Ammon's horn (tissue), 1 donor: ENCODE data around the gene SHISA8.

Experiments
- DNase-seq: peaks from one replicate; pipeline ENCODE4 v3.0.0-alpha.2; 2016; ENCODE audit warnings: low spot score

SHISA8 gene

DNA sequence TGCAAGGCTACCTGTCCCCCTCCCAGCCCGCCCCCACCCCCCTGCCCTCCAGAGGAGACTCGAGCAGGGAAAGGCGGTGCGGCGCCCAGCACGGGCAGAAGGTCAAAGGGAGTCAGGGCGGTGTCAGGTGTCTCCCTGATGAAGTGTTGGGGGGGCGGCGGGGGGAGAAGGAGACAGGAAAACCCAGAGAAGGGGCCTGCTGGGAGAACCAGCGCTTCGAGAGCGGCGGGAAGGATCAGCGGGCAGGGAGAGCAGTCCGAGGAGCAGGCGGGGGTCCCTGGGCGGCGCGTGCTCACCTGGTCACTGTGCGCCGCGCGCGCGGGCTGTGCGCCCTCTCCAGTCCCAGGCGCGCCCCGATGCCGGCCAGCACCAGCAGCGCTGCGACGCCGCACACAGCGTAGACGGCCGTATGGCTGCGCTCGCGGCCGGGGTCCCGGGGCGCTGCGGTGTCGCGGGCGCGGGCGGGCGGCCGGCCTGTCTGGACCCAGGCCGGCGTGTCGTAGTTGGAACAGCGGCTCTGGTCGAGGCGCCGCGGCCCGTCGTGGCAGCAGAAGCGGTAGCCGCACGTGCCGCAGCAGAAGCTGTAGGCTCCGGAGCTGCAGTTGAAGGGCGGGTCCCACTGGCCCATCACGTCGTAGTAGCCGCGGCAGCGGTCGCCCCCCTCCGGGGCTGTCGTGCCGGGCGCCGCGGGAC lies 886 bp downstream of the SHISA8 start:
- DNase-seq: no peak

DNA sequence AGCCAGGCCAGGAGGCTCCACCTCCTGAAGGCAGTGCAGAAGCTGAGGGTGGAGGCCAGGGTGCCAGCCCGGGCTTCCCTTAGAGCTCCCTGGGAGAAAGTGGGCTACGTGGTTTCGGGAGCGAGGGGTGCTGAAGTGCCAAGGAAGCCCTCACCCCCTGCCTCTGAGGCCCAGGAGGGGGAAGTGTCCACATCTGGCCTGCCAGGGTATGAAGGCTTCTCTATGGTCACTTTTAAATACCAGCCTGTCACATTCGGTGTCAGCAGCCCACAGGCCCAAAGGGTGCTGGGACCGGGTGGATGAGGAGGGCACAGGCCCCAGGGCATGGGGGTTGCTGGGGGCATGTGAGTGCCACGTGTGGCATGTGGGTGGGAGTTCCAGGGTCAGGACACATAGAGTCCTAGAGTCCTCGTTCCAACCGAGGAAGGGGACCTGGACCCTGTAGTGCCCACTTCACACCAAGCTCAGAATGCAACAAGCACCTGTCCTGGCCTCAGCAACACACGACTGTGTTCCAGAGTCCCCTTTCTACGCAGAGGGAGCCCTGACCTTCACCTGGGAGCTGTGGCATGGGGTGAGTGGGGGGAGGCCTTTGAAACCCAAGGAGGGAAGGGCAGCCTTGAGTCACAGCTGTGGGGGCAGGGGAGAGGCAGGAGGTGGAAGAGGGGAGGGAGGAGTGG lies 1.7 kb downstream of the SHISA8 start:
- DNase-seq: no peak

DNA sequence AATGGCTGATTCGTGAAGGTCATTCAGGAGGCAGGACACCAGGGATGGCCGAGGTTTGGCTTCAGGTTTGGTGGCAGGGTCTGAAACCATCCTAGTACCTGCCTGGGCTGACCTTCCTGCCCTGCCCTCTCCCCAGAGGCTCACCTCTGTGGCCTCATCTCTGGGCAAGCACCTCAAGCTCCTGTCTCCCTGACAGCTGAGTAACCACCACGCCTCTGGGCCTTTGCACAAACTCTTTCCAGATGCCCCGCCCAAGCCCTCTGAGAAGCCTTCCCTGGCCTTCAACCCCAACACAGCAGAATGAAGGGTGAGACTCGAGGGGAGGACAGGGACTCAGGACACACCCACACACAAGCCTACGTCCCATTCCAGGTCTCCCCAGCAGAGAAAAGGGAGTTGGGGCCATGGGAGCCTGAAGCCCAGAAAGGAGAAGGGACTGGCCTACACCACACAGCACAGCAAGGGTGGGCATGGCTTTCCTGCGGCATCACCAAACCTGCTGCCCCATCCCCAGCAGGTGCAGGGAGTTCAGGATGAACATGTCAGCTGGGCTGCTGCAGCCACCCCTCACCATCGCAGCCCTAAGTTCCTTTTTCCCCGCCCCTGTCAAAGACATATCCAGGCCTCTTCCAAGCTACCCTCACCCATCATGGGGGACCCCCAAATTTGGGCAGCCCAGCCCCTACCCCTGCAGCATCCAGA lies 2.4 kb downstream of the SHISA8 start:
- no peak for DNase-seq

DNA sequence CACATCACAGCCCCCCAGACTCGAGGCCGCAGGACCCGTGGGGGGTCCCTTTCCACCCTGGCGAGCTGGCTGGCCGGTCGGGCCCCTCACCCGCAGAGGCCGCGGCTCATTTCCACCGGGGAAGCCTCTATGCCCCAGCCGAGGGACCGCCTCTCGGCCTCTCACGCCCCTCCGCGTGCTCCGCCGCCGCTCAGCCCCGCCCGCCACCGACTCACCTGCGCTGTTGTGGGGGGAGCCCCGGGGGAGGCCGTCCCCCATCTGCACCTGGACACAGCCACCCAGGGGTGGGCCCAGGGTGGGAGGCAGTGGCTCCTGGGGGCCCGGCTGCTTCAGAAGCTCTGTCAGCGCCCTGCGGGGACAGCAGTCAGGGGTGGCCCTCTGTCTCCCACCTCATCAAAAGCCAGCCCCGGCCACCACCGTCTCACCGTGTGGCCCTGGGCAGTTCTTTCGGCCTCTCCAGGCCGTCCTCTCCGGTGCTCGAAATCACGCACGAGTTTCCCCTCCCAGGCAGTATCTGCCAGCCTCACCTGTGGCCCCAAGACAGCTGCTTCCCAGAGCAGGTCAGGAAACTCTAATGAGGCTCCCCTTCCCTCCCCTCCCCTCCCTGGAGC lies 3.8 kb downstream of the SHISA8 start:
- no peak for DNase-seq

DNA sequence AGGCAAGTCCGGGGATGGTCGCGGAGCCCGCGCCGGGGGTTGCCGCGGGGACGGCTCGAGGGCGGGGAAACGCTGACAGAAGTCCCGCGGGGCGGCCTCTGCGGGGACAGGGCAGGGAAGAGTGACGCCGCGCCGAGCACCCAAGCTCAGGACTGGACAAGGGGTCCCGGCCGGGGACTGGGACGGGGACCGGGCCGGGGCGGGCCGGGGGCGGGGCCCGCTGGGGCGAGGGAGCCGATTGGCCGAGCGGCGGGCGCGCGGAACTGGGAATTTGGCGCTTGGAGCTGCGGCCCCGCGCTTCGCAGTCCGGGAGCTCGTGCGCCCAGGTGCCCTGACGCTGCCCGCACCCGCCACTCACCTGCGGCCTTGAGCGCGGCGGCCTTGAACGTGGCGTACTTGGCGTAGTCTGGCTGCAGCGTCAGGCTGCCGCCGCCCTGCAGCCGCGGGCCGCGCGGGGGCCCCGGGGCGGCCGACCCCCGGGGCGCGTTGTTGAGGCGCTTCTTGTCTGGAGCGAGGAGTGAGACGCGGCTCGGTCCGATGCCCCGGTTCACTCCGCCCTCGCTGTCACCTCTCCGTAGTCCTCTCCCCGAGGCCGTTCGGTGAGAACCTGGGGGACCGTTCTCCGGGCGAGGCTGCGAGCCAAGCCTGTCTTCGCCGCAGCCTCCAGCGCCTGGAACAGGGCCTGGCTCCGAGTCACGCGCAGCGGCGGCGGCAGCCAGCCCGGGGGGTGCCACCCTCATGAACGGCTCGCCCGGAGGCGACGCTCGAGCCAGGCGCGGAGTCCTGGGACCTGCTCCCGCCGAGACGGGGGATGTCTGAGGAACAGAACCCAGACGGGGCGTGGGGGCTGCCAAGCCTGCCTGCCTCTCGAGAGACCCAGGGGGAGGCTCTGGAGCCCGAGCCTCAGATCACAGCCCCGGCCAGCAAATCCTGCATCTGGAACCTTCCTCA lies 4.5 kb downstream of the SHISA8 start:
- peak; percentile 66 for DNase-seq

DNA sequence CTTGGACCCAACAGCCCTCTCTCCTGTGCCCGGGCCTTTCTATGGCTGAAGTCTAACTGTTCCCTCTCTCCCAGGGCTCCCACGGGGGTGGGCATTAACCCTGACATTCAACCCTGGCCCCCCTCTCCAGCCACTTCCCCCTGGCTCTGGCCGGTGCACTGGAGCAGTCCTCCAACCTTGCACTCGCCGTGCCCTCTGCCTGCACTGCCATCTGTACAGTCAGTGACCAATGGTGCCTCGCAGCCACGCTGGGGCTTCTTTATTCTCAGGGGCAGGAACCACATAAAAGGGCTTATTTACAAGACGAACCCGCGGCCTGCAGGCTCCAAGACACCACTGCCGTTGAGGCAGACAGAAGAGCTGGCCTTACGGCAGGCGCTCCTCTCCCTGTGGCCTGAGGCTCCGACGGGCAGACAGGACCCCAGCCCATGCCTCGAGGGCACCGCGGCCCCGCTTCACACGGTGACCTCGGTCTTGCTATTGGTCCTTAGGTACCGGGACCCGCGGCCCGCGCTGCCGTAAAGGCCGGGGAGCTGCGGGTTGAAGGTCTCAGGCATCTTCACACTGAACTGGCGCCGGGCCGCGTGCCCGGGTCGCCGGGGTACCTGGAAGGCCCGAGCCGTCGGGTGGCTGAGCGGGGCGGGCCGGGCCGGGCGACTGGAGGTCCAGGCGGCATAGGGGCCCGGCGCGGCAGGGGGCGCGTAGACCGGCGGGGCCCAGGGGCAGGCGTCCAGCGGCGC lies 5.4 kb downstream of the SHISA8 start:
- peak; percentile 25 for DNase-seq

DNA sequence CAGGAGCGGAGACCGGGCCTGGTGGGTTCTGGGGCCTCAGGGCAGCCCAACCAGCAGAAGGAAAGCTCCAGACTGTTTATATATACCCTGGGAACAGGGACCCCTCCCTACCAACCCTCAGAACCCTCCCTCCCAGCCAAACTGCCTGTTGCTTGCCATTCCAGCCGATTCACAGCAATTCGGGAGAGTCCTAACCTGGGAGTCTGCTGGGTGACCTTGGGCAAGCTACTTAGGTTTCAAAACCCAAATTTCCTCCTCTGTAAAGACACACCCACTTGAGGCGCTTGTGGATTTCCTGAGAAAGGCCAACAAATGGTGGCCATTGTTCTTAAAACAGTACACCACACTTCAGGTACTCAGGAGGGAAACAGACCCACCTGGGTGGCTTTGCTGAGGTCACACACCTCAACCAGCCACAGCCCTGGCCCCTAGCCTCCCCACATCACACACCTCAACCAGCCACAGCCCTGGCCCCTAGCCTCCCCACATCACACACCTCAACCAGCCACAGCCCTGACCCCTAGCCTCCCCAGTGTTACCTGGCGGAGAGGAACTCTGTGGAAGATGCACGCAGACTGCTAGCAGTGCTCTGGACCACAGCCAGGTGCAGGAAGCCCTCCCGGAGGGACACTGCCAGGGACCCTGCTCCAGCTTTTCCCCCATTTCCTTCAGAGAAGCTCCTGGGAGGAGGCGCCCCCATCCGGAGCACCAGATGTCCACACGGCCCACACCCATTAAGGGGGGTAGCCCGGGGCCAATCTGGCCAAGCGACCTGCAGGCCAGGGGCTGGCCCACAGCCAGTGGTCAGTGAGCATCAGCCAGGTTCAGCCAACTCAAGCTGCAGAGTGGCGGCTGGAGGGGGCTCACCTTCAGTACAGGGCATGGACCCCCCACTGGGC lies 6.2 kb downstream of the SHISA8 start:
- DNase-seq: no peak

DNA sequence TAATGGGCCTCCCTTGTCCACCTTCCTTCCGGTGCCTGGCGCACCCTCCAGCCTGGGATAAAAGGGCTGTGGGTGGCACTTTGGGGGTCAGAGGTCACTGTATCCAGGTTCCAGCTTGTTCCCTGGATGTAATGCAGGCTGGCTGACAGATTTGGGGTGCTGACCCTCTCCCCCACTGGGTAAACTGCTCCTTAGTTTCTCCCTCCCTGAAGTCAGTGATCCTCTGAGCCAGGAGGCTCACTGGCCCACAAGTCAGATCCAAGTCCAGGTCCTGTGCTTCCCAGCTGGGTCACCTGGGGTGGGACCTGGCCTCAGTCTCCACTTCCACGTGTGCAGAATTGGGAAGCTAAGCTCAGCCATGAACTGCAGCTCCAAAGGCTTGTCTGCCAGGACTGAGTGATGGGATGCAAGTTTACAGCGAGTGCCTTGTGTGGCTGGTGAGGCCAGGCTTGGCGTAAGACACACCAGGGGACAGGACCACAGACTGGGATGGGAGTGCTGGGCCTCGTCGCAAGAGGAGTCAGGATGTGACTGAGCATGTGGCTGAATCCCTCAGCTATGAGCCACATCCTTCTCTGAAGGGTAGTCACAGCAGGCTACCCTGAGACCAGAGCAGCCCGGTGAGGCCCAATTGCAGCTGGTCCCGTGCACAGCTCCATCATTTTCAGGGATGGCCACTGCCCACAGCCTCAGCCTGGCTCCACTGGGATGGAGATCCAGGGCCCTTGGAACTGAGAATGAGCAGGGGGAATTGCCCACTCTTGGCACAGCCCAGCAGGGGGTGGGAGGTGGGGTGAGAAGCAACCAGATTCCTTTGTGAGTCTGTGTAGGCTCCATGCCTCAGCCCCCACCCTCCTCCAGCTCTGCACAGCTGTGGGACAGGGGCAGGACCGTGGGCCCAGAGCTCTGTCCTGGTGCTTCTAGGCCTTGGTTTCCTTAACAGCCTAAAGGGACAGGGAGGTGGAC lies 7.2 kb downstream of the SHISA8 start:
- DNase-seq: no peak

DNA sequence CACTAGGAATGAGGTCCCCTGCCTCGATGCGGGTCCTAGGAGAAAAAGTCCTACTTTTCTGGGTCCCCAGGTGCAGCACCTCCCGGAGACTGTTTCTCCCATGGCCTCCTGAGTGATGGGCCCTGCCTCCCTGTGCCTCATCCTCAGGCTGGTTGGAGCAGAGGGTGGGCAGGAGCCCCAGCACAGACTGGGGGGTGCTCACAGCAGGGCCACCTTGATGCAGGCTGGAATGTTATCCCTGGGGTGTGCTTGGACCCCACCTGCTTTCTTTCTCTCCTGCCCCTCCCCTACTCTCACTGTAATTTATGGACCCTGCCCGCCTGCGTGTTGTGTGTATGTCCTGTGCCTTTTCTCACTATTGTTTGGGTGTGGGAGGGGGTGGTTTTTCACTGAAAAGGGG lies 8.1 kb downstream of the SHISA8 start:
- no peak for DNase-seq

DNA sequence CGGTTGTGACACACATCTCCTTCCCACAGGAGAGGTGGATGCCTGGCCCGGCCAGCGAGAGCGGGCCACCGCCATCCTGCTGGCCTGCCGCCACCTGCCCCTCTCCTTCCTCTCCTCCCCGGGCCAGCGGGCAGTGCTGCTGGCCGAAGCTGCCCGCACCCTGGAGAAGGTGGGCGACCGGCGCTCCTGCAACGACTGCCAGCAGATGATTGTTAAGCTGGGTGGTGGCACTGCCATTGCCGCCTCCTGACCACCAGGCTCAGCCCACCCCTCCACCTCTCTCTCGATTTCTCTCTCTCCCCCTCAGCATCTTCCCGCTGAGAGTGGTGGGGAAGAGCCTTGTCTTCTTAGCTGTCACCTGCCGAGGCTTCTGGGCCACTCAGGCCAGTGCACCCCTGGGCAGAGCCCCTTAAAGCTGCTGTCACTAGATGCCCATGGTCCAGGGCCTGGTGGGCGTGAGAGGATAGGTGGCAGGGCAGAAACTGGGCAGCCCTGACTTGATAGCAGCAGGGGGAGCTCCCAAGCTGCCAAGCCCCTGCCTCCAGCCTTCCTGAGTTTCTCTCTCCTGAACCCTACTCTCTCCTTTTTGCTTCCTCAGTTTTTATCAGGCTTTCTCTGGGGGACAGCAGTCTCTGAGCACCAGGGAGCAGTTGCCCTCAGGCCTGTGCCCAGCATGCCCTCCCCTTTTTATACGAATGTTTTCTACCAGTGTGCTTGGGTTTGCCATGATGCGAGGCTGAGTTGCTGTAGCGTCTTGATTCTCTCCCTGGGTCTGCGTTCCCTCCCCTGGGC lies 9.3 kb downstream of the SHISA8 start:
- no peak for DNase-seq

DNA sequence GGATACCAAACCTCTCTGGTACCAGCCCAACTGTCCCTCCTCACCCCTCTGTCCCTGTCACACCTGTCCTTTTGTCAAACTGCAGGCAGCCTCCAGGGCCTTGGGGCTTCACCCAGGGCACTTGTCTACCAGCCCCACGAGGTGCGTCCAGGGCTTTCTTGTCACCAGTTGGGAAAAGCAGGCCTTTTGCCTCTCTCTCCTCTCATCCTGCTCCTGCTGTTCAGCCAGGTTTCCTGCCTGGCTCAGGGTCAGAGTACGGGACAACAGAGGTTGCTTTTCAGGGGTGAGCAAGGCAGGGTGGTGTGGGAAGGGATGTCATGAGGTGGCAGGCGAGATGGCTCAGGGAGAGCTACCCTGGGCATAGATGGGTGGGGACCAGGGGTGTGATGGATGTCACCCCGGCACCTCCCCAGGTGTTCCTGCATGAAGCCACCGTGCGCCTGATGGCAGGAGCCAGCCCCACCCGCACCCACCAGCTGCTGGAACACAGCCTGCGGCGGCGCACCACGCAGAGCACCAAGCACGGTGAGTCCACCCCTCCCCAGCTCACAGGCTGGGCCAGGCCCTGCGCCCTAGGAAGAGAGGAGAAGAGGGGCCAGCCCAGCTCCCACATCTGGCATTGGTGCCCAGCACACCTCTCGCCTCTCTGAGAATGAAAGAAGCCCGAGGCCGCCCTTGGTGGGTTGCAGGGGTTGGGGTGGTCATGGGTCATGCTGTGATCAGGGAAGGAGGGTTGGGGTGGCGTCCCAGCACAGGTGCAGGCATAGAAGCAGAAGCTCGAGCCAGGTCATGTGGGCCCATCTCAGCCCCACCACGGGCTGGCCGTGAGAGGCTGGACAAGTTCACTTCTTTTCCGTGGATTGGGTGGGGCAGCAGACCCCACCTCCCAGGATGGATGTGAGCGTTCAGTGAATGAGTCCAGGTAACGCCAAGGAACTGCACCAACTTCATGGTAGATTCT lies 10.1 kb downstream of the SHISA8 start:
- no peak for DNase-seq

DNA sequence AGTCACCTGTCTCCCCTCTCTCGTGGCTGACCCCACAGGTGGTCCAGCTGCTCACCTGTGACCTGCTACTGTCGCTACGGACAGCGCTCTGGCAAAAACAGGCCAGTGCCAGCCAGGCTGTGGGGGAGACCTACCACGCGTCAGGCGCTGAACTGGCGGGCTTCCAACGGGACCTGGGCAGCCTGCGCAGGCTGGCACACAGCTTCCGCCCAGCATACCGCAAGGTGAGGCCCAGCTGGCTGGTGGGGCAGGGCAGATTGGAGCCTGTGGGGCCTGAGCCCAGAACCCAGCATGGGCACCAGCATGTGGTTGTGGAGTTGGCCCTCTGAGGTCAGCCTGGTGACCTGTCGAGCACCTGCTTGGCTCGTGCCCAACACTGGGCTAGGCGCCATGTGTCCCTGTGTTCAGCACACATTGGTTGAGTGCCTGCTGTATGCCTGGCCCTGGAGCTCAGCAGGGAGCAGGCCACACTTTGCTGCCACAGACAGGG lies 11.9 kb downstream of the SHISA8 start:
- DNase-seq: no peak

DNA sequence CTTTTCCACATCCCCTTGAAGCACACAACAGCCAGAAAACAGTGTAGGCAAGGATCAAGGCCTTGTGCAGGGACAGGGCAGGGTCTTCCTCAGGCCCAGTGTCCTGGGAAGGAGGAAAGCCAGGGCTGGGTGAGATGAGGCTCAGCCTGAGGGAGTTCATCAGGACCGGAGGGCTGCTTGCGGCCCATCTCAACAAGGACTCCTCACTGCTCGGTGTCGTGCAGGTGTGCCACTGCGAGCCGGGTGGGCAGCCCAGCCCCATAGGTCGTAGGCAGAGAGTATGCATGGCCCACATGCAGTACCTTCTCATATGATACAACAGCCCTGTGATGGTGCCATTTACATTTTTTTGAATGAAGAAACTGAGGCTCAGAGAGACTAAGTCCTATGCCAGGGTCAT lies 12.9 kb downstream of the SHISA8 start:
- no peak for DNase-seq

DNA sequence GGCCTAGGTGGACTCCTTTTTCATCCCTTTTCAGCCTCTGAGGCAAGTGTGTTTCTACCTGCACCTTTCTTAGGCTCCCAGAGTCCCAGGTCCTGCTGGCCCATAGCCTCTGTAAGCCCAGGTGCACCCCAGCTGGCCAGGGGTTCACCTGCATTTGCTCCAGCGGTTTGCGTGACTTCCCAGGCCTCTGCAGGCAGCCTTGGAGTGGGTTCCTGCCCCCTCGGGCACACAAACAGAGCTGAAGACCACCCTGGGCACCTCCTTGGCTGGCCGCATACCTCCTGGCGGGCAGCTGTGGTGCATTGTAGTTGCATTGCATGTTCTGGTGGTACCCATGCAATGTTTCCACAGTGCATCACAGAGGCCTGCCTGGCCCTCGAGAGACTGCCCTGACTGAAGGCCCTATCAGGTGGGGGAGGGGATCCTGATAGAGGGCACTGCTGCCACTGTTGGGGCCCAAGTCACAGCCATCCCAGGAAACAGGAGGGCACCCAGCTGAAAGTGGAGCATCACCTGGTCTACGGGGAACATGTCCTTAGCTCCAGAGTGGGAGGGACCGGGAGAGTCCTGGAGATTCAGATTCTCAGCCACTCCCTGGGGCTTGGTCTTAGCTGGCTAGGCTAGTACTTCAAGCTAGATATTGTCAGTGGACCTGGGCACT lies 14.1 kb downstream of the SHISA8 start:
- no peak for DNase-seq

DNA sequence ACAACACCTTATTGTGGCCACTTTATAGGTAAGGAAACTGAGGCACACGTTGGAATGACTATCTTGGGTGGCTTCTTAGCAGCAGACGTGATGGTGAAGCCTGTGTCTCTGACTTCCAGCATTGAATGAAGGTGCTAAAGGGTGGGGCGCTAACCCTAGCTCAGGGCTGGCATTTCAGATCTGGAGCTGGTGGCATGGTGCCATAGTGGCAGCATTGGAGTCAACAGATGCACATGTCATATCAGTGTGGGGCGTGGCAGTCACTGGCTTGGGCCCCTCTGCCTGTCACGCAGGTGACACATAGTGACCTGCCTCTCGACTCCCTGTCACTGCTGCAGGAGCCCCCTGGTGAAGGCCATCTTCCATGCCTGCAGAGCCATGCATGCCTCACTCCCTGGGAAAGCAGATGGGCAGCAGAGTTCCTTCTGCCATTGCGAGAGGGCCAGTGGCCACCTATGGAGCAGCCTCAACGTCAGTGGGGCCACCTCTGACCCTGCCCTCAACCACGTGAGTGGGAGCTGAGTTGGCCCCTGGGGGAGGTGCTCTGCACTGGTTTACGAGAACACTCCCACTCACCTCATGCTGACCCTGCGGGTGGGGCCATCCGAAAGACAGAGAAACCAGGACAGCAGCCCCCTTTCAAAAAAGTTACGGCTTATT lies 14.8 kb downstream of the SHISA8 start:
- DNase-seq: no peak
